ENCODE measurements around the gene INTS1.

The INTS1 gene

DNA sequence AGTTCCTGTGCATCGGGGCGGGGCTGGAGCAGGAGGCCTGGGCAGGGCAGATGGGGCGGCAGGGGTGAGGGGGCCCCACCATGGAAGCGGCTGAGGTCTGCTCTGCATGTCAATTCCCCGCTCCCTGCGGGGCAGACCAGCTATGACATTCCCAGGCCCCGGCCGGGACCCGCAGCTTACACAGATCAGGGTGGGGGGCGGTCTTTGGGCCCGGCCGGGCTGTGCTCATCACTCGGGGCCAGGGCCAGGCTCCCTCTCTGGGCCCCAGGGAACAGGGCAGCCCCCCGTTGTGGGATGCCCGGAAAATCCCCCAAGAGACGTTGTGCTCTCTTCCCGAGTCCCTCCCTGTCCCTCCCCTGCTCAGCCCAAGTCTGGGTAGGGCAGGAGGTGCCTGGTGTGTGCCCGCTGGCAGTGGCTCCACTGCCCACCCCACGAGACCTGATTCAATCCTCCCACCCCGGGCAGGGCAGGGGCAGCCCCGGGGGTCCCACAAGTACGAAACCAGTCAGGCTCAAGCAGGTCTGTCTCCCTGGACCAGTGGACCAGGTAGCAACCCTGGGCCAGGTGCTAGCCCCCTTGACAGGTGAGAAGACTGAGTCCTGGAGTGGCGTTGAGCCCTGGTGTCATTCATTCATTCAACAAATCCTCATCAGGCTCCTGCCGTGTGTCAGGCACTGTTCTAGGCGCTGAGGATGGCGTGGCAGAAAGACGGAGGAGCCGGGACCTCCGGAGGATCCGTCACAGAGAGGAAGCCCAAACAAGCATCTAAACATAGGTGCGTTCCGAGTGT lies 73.9 kb downstream of the INTS1 start:
- DNase-seq = no peak

DNA sequence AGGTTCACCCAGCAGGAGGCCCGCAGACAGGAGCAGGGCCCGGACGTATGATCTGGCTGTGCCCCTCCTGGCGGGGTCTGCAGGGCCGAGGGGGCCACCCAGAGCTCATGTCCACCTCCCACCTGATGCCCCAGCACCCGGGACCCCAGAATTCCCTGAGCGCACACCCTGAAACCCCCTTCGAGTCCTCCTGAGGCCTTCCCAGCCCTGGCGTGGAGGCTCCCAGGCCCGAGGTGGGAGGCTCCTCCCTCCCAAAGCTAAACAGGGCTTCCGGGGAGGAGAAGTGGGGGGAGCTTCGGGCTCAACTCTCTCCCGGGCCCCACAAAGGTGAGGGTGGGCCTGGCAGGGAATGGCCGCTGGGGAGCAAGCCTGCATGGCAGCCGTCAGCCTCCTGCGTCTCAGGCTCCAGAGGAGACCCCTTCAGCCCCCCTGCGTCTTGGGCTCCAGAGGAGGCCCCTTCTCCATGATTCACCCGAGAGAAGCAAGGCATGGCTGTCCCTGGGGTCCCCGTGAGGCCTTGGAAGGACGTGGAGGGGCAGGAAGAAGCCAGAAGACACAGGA lies 75.2 kb downstream of the INTS1 start:
- DNase-seq = no peak

DNA sequence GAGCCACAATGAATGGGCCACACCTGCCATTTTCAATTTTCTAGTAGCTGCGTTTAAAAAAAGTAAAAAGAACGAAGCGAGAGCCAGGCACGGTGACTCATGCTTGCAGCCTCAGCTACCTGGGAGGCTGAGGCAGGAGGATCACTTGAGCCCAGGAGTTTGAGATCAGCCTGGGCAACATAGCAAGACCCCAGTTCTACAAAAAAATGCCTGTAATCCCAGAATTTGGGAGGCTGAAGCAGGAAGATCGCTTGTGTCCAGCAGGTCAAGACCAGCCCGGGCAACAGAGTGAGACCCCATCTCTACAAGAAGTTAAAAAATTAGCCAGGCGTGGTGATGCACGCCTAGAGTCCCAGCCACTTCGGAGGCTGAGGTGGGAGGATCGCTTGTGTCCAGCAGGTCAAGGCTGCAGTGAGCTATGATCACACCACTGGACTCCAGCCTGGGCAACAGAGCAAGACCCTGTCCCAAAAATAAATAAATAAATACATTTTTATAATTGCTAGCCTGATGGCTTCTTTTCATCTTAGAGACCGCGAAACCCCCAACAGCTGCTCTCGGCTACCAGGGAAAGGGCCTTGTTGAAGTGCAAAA lies 77.0 kb downstream of the INTS1 start:
- DNase-seq = no peak

DNA sequence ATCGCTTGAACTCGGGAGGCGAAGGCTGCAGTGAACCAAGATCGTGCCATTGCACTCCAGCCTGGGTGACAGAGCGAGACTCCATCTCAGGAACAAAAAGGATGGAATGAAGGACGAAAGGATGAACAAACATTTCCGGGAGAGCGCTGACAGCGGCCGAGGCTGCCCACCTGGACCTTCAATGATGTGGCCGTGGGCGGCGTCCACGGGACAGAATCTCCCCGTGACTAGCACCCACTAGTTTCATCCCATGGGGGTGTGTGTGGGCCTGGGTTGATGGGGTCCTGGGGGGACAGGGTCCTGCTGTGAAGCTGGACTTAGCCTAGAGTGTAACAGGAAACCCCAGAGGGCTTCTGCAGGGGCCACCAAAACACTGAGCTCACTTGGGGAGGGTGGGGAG lies 77.7 kb downstream of the INTS1 start:
- DNase-seq = no peak

DNA sequence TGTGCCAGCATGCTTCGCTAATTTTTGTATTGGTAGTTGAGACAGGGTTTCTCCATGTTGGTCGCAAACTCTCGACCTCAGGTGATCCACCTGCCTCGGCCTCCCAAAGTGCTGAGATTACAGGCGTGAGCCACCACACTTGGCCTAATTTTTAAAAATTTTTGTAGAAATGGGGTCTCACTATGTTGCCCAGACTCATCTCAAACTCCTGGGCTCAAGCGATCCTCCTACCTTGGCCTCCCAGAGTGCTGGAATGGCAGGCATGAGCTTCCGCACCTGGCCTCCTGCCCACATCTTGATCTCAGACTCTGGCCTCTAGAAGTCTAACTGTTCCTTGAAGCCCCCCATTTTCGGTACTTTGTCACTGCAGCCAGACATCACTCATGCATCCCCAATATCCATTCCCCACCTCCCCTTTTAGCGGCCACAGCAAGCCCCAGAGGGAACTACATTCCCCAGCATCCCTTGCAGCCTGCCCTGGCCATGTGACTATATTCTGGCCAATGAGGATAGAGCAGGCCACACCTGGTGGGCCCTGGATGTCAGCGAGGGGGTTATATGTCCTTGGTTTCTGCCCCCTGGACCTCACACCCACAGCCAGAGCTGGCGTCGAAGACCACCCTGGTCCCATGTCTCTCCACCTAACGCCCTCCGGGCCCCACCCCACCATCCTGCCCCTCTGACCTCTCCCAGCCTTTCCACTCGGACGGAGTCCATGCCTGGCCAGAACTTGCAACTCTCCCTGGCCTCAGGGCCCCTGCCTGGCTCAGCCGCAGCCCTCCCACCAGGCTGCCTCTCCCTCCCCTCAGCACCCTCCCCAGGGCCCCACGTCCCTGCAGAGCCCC lies 78.7 kb downstream of the INTS1 start:
- DNase-seq = no peak

DNA sequence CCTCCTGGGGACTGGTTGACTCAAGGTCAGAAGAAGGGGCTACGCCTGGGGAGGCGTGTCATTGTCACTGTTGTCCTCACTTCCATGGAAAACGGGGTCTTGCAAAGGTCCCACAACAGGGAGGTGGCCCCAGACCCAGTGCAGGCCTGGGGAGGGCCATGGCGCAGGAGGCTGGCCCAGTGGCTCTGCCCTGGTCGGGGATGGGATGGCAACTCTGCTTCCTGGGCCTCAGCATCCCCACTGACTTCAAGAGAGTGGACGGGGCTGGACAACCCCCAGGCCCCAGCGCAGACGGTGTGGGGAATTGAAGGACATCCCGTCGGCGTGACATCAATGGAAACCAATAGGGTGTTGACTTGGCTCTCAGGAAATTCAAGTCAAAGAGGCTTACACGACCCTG lies 80.1 kb downstream of the INTS1 start:
- no peak for DNase-seq

DNA sequence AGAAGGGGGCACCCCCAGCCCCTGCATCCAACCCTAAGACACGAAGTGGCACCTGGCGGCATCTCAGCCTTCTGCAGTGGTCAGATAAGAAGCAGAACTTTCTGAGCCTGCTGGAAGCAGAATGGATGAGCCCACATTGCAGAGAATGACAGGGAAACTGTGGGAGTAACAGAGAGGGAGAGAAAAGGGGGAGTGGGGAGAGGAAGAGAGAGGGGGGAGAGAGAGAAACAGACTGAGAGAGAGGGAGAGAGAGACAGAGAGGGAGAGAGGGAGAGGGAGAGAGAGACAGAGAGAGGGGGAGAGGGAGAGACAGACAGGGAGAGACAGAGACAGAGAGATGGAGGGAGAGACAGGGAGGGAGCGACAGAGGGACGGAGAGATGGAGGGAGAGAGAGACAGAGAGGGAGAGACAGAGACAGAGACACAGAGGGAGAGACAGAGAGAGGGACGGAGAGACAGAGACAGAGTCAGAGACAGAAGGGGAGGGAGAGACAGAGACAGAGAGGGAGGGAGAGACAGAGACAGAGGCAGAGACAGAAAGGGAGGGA lies 80.9 kb downstream of the INTS1 start:
- no peak for DNase-seq

DNA sequence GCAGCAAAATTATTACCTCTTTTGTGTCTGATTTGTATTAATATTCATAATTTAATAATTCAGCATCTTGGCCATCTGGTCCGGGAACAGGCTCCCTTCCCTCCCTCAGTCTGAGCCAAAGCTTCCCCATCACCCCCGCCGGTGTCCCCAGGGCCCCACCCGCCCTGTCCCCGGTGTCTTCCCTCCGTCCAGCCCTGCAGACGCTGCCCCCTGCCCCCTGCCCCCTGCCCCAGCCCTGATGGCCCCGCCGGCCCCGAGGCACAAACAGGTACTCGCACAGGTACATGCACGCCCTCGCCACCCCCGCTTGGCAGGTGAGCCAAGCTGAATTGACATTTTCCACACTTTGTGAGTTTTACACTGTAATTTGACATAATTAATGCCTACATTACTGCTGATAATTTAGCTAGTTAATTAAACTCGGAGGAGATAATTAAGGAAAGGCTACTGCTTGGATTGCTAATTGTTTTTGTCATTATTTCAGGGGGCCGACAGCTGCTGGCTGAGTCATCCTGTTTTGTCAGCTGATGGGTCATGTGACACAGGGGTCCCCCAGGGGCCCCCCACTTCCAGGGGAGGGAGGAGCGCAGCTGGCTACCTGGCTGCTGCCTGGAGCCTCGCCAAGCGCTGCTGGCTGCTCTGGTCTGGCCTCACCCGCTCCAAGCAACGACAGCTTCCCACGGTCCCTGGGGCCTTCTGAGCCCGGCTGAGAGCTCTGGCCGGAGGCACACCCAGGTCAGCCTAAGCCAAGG lies 81.5 kb downstream of the INTS1 start:
- no peak for DNase-seq

DNA sequence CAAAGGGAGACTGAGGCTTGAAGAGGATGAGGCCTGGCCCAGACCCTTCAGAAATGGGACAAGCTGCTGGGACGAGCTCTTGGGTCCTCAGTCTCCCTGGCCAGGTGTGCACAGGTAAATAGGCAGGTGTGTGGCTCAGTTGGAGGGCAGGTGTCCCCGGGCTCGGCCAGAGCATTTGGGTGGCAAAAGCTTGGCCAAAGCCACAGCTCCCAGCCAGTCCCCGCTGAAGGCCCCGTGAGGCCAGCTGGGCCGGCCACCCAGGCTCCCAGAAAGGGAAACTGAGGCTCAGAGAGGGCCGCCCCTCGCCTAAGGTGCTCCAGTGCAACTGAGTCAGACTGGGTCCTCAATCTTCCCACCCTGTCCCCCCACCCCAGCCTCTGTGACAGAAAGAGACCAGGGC lies 82.2 kb downstream of the INTS1 start:
- DNase-seq = no peak

DNA sequence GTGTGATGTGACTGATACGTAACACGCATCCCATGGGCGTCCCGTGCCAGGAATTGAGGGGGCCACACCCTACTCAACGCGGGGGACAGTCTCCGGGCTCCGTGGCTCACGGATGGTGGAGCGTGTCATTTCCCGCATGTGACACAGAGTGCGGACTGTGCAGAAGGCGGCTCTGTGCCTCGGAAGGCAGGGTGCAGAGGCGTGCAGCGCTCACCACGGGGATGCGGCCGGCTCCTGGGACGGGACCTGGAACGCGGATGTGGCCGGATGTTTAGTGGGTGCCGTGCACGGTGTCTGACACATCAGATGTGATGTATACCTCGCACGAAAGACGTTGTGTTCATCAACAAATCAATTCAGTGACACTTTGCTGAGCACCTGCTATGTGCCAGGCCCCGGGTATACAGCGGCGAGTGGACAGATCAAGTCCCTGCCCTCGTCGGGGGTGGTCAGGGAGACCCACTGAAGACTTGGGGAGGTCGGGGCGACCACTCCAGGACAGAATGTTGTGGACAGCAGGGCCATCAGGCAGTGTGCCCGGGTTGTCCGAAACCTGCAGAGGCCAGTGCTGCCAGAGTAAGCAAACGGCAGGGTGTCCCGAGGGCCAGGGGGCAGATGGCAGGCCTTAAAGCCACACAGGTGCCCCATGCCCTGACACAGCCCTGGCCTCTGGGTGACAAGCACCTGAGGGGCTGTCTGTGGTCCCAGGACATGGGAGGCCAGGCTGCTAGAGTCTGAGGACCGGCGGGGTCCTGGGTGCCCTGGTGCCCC lies 83.0 kb downstream of the INTS1 start:
- no peak for DNase-seq

Measured in stimulated activated CD4-positive, alpha-beta T cell treated with anti-CD3 and anti-CD28 coated beads, Interleukin-15, amount 100 ng/mL, for 24 hours (primary cell).